Neuronal stem cell (in vitro differentiated cells): ENCODE results near the gene CATSPER3.
A peak's percentile ranks its signal among the peaks of the same experiment; 100 is the strongest.

Source experiments
- DNase-seq: peaks from one replicate; pipeline ENCODE4 v3.0.0-alpha.2; 2013; ENCODE audit warnings: low spot score
- H2AFZ ChIP-seq: one replicate; pipeline ENCODE4 v1.6.1; 2013; ENCODE audit warnings: mild to moderate bottlenecking, low read length, inconsistent platforms
- H2AK5ac ChIP-seq: 2 replicates; pipeline ENCODE4 v1.6.1; 2013; ENCODE audit warnings: low read depth, mild to moderate bottlenecking, inconsistent platforms, low read length, moderate library complexity, mixed read lengths
- H2BK120ac ChIP-seq: 2 replicates; pipeline ENCODE4 v1.6.1; 2013; ENCODE audit warnings: low read depth, mild to moderate bottlenecking, inconsistent platforms, low read length, moderate library complexity, mixed read lengths
- H2BK12ac ChIP-seq: one replicate; pipeline ENCODE4 v1.6.1; 2013; ENCODE audit warnings: low read length, inconsistent platforms
- H2BK15ac ChIP-seq: 2 replicates; pipeline ENCODE4 v1.6.1; 2013; ENCODE audit warnings: mild to moderate bottlenecking, low read length, inconsistent platforms, mixed read lengths
- H2BK5ac ChIP-seq: one replicate; pipeline ENCODE4 v1.6.1; 2013; ENCODE audit warnings: inconsistent platforms, mild to moderate bottlenecking, low read length, moderate library complexity
- H3K14ac ChIP-seq: one replicate; pipeline ENCODE4 v1.6.1; 2013; ENCODE audit warnings: low read length, inconsistent platforms
- H3K18ac ChIP-seq: 2 replicates; pipeline ENCODE4 v1.6.1; 2013; ENCODE audit warnings: low read length, inconsistent platforms
- H3K23ac ChIP-seq: 2 replicates; pipeline ENCODE4 v1.6.1; 2013; ENCODE audit warnings: low read depth, mild to moderate bottlenecking, mixed read lengths, low read length, inconsistent platforms; ENCODE audit not compliant: poor library complexity
- H3K27ac ChIP-seq: replicated peaks from 3 replicates; pipeline ENCODE4 v1.5.1; 2013; ENCODE audit warnings: low read length, inconsistent platforms
- H3K27me3 ChIP-seq, 3 experiments: 2 replicates each; pipeline ENCODE4 v1.6.1; 2013; ENCODE audit warnings: low read length in 3 of 3, mild to moderate bottlenecking in 2 of 3, inconsistent platforms in 1 of 3, low read depth in 1 of 3, mixed read lengths in 1 of 3, moderate library complexity in 1 of 3; ENCODE audit not compliant: control insufficient read depth in 3 of 3, insufficient read depth in 3 of 3
- H3K36me3 ChIP-seq, 2 donors: replicated peaks in 1 of 2; 2 replicates each; pipeline ENCODE4 v1.6.1; 2013; ENCODE audit warnings: low read length in 2 of 2; ENCODE audit not compliant: control insufficient read depth in 2 of 2, insufficient read depth in 2 of 2
- H3K4ac ChIP-seq: 2 replicates; pipeline ENCODE4 v1.6.1; 2013; ENCODE audit warnings: inconsistent platforms, mild to moderate bottlenecking, low read length, moderate library complexity
- H3K4me1 ChIP-seq, 2 donors: 1 replicate in 1 of 2; 2 replicates in 1 of 2; pipeline ENCODE4 v1.6.1; 2013; ENCODE audit warnings: low read length in 2 of 2, low read depth in 1 of 2; ENCODE audit not compliant: control insufficient read depth in 2 of 2, insufficient read depth in 1 of 2
- H3K4me2 ChIP-seq: one replicate; pipeline ENCODE4 v1.6.1; 2013; ENCODE audit warnings: mild to moderate bottlenecking, low read length, inconsistent platforms; ENCODE audit not compliant: insufficient read depth, poor library complexity, severe bottlenecking
- H3K4me3 ChIP-seq, 2 donors: 2 replicates each; pipeline ENCODE4 v1.5.1; 2013; ENCODE audit warnings: low read length in 2 of 2, mild to moderate bottlenecking in 2 of 2, inconsistent platforms in 1 of 2, moderate library complexity in 1 of 2
- H3K79me1 ChIP-seq: one replicate; pipeline ENCODE4 v1.6.1; 2013; ENCODE audit warnings: low read depth, mild to moderate bottlenecking, inconsistent platforms, low read length, moderate library complexity
- H3K9ac ChIP-seq: one replicate; pipeline ENCODE4 v1.6.1; 2013; ENCODE audit warnings: mild to moderate bottlenecking, low read depth, low read length, inconsistent platforms; ENCODE audit not compliant: poor library complexity
- H3K9me3 ChIP-seq, 2 donors: replicated peaks in 1 of 2; 2 replicates each; pipeline versions ENCODE3 to v1.6.1; 2013; ENCODE audit warnings: low read length in 2 of 2, mild to moderate bottlenecking in 2 of 2, inconsistent platforms in 1 of 2, low read depth in 1 of 2, mixed read lengths in 1 of 2, moderate library complexity in 1 of 2; ENCODE audit not compliant: control insufficient read depth in 2 of 2, insufficient read depth in 1 of 2
- H4K8ac ChIP-seq: one replicate; pipeline ENCODE4 v1.6.1; 2013; ENCODE audit warnings: low read depth, mild to moderate bottlenecking, inconsistent platforms, low read length, moderate library complexity
- H4K91ac ChIP-seq: one replicate; pipeline ENCODE4 v1.6.1; 2013; ENCODE audit warnings: low read length, low read depth, mild to moderate bottlenecking, inconsistent platforms; ENCODE audit not compliant: poor library complexity
- WGBS, 2 donors: extraction: QIAGEN DNeasy Blood & Tissue Kit; methylation state at CpG; one replicate each; pipeline ENCODE4 v1.1.7; 2013; ENCODE audit warnings: missing lambda C conversion rate in 2 of 2, mixed read lengths in 1 of 2; ENCODE audit not compliant: insufficient read length in 2 of 2, insufficient replicate concordance in 1 of 2; ENCODE audit errors: extremely low coverage in 2 of 2; 5-methylcytosine and 5-hydroxymethylcytosine counted together

CATSPER3 gene

GRCh38 chr5:135007305-135007704 lies 39.6 kb downstream of the CATSPER3 start:
- Histone ChIP-seq H2BK15ac (no peak overlapping the region), H3K36me3 (no peaks in the 10 kb centered on the region), H3K4ac (no peak overlapping the region), H3K9me3 (no peaks in the 10 kb centered on the region), H3K9ac (no peak overlapping the region), H3K4me1 (no peaks in the 10 kb centered on the region), H3K14ac (no peak overlapping the region), H3K4me3 (no peak overlapping the region), H3K18ac (no peak overlapping the region), H2BK5ac (no peak overlapping the region), H2BK120ac (no peak overlapping the region), H2AK5ac (no peak overlapping the region), H4K91ac (no peak overlapping the region), H3K27ac (no peak overlapping the region), H2BK12ac (no peak overlapping the region), H3K27me3 (peaks cover 0 to 9% (median 0%) of the 10 kb centered on the region in 3 experiments), H3K4me2 (no peak overlapping the region), H3K79me1 (no peaks in the 10 kb centered on the region), H2AFZ (no peak overlapping the region), H4K8ac (no peak overlapping the region), H3K23ac (no peak overlapping the region)
- no CpG with 5 or more reads among the region's 9 CpGs for WGBS, 2 donors
- DNase-seq = no peak

GRCh38 chr5:135007749-135008363 lies 40.1 kb downstream of the CATSPER3 start:
- Histone ChIP-seq H3K23ac (no peak overlapping the region), H2BK12ac (no peak overlapping the region), H3K9ac (peak overlapping the region; percentile 18), H3K36me3 (no peaks in the 10 kb centered on the region), H3K14ac (no peak overlapping the region), H3K27me3 (peaks cover 0 to 9% (median 0%) of the 10 kb centered on the region in 3 experiments), H2BK5ac (no peak overlapping the region), H3K4me1 (no peaks in the 10 kb centered on the region), H3K4me2 (no peak overlapping the region), H2AFZ (no peak overlapping the region), H3K18ac (peak overlapping the region; percentile 44), H2BK120ac (no peak overlapping the region), H3K4ac (no peak overlapping the region), H3K9me3 (no peaks in the 10 kb centered on the region), H4K8ac (no peak overlapping the region), H3K79me1 (no peaks in the 10 kb centered on the region), H2AK5ac (no peak overlapping the region), H3K4me3 (no peak overlapping the region), H4K91ac (no peak overlapping the region), H3K27ac (no peak overlapping the region), H2BK15ac (no peak overlapping the region)
- WGBS, 2 donors = no CpG with 5 or more reads among the region's 11 CpGs
- DNase-seq = no peak

GRCh38 chr5:135008556-135008955 lies 40.8 kb downstream of the CATSPER3 start:
- Histone ChIP-seq H3K18ac (no peak overlapping the region), H3K79me1 (no peaks in the 10 kb centered on the region), H4K91ac (no peak overlapping the region), H3K14ac (no peak overlapping the region), H3K27ac (no peak overlapping the region), H2AK5ac (no peak overlapping the region), H3K9ac (peak overlapping the region; percentile 44), H2AFZ (no peak overlapping the region), H3K4me2 (no peak overlapping the region), H4K8ac (no peak overlapping the region), H3K27me3 (peaks cover 0 to 9% (median 0%) of the 10 kb centered on the region in 3 experiments), H3K23ac (peak overlapping the region; percentile 14), H3K4me3 (no peak overlapping the region), H3K9me3 (no peaks in the 10 kb centered on the region), H3K4ac (no peak overlapping the region), H2BK12ac (no peak overlapping the region), H2BK120ac (no peak overlapping the region), H3K36me3 (no peaks in the 10 kb centered on the region), H2BK15ac (no peak overlapping the region), H3K4me1 (no peaks in the 10 kb centered on the region), H2BK5ac (no peak overlapping the region)
- no peak for DNase-seq
- WGBS, 2 donors = no CpG with 5 or more reads among the region's 8 CpGs

DNA sequence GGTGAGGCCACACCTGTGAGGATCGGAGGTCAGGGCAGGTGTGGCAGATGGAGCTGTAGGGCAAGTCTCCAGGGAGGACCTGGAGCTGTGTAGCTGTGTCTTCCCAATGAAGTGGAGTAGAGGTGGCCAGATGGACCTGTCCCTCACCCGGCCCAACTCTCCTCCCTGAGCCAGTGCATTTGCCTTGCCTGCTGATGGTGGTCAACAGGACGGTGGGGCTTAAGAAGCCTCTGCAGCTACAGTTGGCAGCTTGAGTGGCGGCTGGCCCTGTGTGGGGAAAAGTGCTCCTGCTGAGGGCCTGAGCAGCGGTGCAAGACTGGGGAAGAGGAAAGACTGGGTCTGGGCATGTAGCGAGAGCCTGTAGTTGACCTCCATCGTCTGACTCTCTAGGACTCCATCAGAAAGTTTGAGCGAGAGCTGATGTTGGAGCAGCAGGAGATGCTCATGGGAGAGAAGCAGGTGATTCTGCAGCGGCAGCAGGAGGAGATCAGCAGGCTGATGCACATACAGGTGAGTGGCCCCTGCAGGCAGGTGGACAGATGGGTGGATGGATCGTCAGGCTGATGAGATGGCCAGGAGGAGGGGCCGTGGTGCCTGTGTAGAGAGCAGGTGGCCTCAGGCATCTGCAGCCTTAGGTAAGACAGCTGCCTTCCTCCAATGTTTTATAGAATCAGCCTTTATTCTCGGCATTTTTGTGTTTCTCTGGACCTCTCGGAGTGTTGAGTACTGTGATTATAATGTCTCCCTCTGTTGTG lies 41.5 kb downstream of the CATSPER3 start:
- H3K18ac ChIP-seq = no peak overlapping the region
- peak overlapping the region; percentile 14 for H2AK5ac ChIP-seq
- H3K36me3 ChIP-seq = no peaks in the 10 kb centered on the region
- H3K4me2 ChIP-seq = no peak overlapping the region
- H2BK120ac ChIP-seq = no peak overlapping the region
- no peaks in the 10 kb centered on the region for H3K4me1 ChIP-seq
- H3K9me3 ChIP-seq = no peaks in the 10 kb centered on the region
- peak overlapping the region; percentile 44 for H3K9ac ChIP-seq
- WGBS, 2 donors = no CpG with 5 or more reads among the region's 13 CpGs
- H4K91ac ChIP-seq = no peak overlapping the region
- H3K27ac ChIP-seq = no peak overlapping the region
- H3K4me3 ChIP-seq = no peak overlapping the region
- DNase-seq = no peak
- H3K23ac ChIP-seq = peak overlapping the region; percentile 60
- H2BK15ac ChIP-seq = peak overlapping the region; percentile 15
- H3K27me3 ChIP-seq = peaks cover 0 to 12% (median 0%) of the 10 kb centered on the region in 3 experiments
- H2BK5ac ChIP-seq = no peak overlapping the region
- no peak overlapping the region for H2BK12ac ChIP-seq
- no peaks in the 10 kb centered on the region for H3K79me1 ChIP-seq
- no peak overlapping the region for H2AFZ ChIP-seq
- H3K4ac ChIP-seq = no peak overlapping the region
- peak overlapping the region; percentile 50 for H3K14ac ChIP-seq
- no peak overlapping the region for H4K8ac ChIP-seq
